Adrenal gland (tissue), 5 donors: ENCODE data around the gene NCR3LG1.

Source experiments
- CTCF ChIP-seq, 6 experiments: fragments of 450-650 bp in 4 of 6; fragments of 200-600 bp in 2 of 6; sonication (generic) in 1 of 6; IDR thresholded peaks; 1 replicate in 5 of 6; 2 replicates in 1 of 6; pipeline versions ENCODE4 v1.5.1 to v1.8.0; 2016 to 2021; ENCODE audit warnings: antibody characterized with exemption in 6 of 6, mild to moderate bottlenecking in 2 of 6, moderate library complexity in 1 of 6
- POLR2A ChIP-seq, 2 donors: fragments of 450-650 bp; IDR thresholded peaks; one replicate each; pipeline ENCODE4 v1.6.1; 2017; ENCODE audit warnings: antibody characterized with exemption in 2 of 2, mild to moderate bottlenecking in 2 of 2, moderate library complexity in 1 of 2
- donor health status: DM: no; HTN: no; CAD: no.

GRCh38 chr11:17368551-17368950 is 17.0 kb downstream of the NCR3LG1 start:
- TF ChIP-seq CTCF (IDR thresholded peaks at IDR 0.05) (no peak), POLR2A (IDR thresholded peaks at IDR 0.05) (no peak)
